Activated CD4-positive, alpha-beta T cell treated with anti-CD3 and anti-CD28 coated beads, Interleukin-2, amount 50 U/mL, for 16 hours (primary cell): ENCODE measurements around the gene SLC38A7.
"Not testable (repeated sequence)": the region's sequence is repeated elsewhere in the genome, so short reads cannot be mapped to it uniquely, and the experiment has no call there.

Source experiments
- DNase-seq: peaks from one replicate; pipeline ENCODE4 v3.0.0-alpha.2; 2020

Gene SLC38A7

GRCh38 chr16:58684354-58685083 is at the start of gene SLC38A7:
TSS of gene SLC38A7 (minus strand) at chr16:58684770. CDS start at chr16:58680126, 4,644 bp downstream.
- DNase-seq = peak; percentile 84

DNA sequence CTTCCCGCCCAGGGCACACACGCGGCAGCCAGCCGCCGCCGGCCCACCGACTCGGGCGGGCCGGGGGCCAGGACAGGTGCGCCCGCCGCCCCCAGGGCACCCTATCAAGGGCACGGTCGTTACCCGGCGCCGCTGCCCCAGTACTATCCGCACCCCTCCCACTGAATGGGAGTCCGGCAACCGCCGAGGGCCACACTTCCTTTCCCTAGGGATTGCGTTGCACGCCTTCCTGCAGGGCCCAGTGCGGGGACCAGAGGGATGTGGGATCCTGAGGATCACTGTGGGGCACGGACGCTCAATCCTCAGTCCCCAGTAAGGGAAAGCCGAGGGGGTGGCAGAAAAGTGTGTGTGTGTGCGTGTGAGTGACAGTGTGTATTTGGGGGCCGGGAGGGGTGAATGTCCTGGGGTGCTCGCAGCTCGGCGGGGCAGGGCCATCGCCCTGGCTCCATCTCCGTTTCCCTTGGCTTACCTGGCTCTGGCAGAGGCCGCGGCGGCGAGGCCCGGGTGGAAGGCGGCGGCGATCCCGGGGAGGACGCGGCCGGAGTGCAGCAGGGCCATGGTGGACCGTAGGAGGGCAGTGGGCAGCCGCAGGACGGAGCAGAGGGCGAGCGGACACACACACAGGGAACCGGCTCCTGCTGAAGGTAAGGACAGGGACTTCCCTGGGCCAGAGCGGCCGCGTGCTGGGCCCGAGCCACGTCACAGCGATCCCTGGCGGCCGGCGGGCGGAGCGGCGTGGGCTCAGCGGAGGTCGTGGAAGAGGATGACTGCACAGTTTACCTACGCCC is 49.3 kb upstream of the SLC38A7 start, which contains the start of gene GOT2:
Gene GOT2, minus strand, starts transcription at position 646 of the 788 bp plus-strand sequence. Its CDS starts 88 bp downstream, at position 558.
- peak; percentile 88 for DNase-seq

GRCh38 chr16:58733248-58733670 is 48.7 kb upstream of the SLC38A7 start:
- no peak for DNase-seq

- DNase-seq = peak; percentile 69
Measured at GRCh38 chr16:58732545-58733247, 48.1 kb upstream of the SLC38A7 start.

DNA sequence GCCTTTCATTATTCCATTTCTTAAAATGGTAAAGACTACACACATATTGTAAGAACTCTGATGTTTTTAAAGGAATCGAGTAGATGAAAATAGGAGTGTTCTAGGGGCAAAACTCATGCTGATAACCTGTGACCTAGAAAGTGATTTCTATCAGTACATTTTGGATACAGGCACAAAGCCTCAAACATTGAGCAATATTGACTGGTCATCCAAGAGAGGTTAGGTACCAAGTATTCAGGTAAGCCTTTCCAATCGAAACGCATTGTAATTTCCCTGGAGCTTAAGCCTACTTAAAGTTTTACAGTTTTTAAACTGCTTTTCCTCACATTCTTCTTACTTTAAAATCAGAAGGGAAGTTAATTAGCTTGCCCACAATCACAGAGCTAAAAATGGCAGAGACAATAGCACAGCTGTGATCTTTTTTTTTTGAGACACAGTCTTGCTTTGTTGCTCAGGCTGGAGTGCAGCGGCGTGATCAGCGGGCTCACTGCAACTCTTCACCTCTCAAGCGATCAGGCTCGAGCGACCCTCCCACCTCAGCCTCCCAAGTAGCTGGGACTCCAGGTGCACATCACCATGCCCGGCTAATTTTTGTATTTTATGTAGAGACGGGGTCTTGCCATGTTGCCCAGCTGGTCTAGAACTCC is 46.3 kb upstream of the SLC38A7 start:
- no peak for DNase-seq

DNA sequence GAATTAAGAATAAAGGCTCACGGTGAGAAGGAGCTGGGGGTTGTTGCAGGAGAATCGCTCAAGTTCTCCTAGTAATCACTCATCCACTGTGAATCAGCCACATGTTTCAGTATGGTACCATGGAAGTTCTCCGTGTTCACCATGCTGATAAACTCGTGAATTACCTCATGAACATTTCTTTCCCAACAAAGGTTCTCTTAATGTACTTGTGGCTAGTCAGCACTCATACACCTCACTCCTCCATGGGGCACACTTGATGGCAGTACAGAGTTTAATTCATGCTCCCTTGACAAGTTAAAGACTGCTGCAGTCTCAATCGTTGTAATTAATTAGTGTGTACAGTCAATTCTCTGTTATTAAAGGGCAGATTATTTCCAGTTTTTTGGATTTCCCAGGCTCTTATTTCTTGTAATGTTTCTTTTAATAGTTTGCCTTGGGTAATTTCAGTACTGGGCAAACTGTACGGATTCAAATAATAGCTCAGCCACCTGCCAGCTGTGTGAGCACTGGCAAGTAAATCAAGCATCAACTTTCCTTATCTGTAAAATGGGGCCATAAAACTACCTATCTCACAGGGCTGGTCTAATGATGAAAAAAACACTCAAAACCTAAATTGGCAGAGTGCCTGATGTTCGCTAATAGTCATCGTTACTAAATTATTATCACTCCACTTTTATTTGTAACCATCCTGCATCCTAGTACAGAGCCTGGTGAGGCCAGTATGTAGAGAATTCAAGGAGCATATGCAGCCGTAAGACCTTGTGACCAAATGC is 43.4 kb upstream of the SLC38A7 start:
- DNase-seq = no peak

DNA sequence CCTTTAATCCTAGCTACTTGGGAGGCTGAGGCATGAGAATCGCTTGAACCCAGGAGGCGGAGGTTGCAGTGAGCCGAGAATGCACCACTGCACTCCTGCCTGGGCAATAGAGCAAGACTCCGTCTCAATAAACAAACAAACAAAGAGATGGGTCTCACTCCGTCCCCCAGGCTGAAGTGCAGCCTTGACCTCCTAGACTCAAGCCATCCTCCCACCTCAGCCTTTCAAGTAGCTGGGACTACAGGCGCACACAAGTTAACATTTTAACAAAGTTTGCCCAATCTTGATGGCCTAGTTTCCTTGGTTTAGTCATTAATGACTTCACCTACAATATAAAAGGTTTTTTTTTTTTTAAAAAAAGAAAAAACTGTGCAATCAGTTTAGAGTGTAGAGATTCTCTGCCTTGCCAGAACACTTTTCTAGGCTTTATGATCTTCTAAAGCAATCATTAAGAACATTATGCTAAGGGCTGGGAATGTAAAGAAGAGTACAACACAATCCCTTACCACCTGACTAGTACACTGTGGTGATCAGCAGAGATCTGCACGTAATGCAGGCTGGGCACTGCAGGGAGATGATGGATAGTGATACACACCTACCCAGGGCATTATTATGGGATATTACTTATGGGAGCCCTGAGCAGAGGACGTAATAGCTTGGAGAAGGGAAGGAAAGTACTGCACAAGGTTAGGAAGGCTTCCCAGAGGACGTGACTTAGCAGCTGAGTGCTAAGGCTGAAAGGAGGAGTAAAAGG is 42.6 kb upstream of the SLC38A7 start:
- no peak for DNase-seq

DNA sequence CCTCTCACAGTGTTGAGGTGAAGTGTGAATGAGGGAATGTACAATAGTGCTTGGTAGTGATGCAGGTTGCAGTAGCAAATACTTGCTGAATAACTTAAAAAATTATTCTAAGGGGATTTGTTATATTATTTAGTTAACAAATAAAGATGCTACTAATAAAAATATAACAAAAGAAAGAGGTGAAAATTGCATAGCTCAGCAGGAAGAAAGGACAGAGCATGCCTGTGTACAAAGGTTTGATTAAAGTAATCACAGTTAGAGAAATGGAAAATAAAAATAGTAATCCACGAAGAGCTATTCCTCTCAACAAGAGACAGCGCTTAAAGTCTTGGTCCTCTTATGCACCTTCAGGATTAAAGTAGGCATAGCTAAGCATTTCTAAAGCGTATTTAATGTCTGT is 38.5 kb upstream of the SLC38A7 start:
- DNase-seq = no peak

DNA sequence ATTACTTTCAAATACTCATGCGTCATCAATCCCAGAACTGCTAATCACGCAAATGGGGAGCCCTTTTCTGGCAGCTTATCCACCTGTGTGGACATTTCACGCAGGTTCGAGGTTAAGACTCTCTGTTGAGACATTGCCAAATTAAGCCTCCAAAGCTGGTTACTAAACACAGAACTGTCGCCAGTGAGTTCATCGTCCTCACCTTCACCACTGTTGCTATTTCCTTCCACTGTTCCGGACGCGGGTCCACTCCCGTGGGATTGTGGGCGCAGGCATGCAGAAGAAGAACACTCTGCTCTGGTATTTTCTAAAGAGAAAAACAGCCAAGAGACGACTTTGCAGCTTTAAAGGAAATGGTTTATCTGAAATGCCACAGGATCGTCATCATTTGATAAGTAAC is 33.4 kb upstream of the SLC38A7 start:
- DNase-seq = no peak

DNA sequence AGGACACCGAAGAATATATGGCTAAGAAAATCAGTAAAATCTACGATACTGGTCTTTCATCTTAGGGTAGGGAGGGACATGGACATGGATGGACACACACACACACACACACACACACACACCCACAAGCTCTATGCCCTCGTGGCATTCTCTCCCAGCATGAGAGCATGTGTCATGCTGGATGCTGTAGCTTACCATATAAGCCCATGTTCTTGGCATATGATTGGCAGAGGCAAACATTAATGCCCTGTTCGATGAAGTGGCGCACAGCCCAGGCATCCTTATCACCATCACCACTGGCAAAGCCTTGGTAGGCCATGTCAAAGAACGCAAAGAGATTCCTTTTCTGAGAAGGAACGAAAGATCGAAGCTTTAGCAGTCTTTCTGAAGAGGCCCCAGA is 31.9 kb upstream of the SLC38A7 start:
- DNase-seq = no peak

- DNase-seq = no peak
Measured at GRCh38 chr16:58713742-58714141, 29.2 kb upstream of the SLC38A7 start.

DNA sequence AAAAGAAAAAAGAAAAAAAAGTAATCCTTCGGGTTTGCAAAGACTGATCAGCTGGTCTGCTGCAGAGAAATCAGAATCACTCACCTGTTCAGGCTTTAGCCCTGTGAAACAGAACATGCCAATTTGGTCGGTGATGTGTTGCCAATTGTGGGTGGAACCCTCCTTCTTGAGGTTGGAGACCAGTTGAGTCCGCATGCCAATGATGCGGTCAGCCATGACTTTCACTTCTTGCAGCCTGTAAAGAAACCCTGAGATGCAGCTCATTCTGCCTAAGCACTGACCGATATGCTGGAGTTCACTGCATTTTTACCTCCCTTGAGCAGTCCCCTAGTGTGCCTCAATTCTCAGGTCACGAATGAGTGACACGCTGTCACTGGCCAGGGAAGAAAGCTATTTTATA is 24.8 kb upstream of the SLC38A7 start:
- DNase-seq = no peak

- peak; percentile 12 for DNase-seq
Measured at GRCh38 chr16:58699151-58699550, 14.6 kb upstream of the SLC38A7 start.

GRCh38 chr16:58695368-58695767 is 10.8 kb upstream of the SLC38A7 start:
- DNase-seq = no peak

DNA sequence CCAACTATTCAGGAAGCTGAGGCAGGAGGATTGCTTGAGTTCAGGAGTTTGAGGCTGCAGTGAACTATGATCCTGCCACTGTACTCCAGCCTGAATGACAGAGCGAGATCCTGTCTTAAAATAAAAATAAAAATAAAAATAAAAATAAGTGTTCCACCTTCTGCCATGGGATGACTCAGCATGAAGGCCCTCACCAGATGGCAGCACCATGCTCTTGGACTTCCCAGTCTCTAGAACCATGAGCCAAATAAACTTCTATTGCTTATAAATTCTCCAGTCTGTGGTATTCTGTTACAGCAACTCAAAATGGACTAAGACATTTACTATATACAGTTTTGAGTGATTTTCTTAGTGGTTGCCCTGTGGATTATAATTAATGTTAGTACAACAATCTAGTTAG is 7.9 kb upstream of the SLC38A7 start:
- DNase-seq = no peak

GRCh38 chr16:58686985-58687706 is 2.6 kb upstream of the SLC38A7 start:
- not testable (repeated sequence) for DNase-seq

GRCh38 chr16:58685084-58685449 is 497 bp upstream of the SLC38A7 start:
- DNase-seq = no peak

DNA sequence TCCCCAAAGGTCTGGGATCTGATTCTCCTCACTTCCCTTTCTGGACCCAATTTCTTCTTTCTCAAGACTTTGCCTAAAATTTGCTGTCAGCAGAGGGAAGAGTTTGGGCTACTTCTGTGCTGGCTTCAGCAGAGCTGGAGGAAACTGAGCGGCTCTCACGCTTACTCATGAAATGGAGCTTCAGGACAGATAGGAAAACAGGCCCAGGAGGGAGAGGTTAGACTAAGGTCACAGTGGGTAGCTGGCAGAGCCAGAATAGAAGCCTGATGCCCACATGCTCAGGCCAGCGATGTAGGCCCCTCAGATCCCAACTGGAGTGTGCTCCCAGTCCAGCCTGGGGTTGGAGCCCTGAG is 593 bp downstream of the SLC38A7 start:
- no peak for DNase-seq

DNA sequence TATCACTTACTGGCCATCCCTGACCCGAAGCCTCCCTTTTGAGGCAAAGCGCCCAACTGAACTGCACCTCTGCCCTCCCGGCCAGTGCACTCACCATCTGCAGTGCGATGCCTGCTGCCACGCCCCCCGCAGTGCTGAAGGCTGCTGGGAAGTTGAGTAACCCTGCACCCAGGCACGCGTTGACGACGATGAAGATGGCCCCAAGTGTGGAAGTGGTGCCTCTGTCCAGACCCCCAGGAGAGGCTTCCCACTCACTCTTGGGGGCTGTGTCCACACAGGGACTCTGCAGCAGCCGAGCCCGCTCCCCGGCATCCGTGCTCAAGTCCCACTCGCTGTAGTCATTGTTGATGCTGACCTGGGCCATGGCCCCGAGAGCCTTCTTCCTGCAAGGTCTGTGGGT is 4.8 kb downstream of the SLC38A7 start:
- DNase-seq = no peak

GRCh38 chr16:58678716-58679115 is 5.9 kb downstream of the SLC38A7 start:
- peak; percentile 7 for DNase-seq

- no peak for DNase-seq
Measured at GRCh38 chr16:58678269-58678668, 6.3 kb downstream of the SLC38A7 start.
